GM18868 (cell line): ENCODE results near the gene PAM16.
"Not testable (repeated sequence)": the region's sequence is repeated elsewhere in the genome, so short reads cannot be mapped to it uniquely, and the experiment has no call there.

Experiments
- ATAC-seq: cut with Tn5 transposase; IDR thresholded peaks from one replicate; pipeline ENCODE4 v1.9.1; 2021; ENCODE audit warnings: mild to moderate bottlenecking, moderate library complexity; ENCODE audit not compliant: unreplicated experiment

PAM16 gene

DNA sequence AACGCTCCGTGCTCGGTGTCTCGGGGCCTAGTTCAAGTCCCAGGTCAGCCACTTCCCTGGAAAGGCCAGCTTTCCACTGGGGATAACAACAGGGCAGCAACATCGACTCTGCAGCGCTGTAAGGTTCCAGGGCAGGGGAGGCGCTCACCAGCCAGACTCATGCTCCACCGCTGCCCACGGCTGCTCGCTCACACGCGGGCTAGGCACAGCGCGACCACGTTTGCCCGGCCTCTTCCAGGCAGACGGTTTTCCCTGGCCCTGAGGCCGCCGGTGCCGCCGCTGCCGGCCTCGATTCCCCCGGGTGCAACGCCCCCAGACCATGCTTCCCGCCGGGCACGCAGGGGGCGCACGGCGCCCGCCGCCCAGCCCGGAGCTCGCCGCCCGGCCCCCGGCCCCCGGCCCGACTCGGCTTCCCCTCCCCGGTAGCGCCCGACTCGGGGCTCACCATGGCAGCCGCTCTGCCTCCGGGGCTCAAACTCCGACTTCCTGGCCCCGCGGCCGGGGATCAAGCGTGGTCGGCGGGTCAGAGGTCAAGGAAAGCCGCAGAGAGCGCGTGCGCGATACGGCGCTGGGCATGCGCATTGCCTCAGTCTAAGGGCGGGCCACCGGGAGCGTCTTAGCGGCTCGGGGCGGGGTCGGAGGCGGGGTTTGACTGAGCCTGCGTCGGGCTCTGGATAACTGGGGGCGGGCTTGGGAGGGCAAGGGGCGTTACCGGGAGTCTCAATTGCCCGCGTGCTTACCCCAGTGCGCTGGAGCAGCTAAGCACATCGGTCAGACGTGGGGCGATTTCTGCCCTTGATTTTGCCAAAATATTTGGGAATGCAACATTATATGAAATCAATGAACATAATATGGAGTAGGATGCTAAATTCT lies at the start of gene PAM16:
PAM16 (minus strand) TSS at position 535 of the 873 bp plus-strand sequence; CDS start at position 448, 87 bp downstream.
- peak; percentile 88 for ATAC-seq

DNA sequence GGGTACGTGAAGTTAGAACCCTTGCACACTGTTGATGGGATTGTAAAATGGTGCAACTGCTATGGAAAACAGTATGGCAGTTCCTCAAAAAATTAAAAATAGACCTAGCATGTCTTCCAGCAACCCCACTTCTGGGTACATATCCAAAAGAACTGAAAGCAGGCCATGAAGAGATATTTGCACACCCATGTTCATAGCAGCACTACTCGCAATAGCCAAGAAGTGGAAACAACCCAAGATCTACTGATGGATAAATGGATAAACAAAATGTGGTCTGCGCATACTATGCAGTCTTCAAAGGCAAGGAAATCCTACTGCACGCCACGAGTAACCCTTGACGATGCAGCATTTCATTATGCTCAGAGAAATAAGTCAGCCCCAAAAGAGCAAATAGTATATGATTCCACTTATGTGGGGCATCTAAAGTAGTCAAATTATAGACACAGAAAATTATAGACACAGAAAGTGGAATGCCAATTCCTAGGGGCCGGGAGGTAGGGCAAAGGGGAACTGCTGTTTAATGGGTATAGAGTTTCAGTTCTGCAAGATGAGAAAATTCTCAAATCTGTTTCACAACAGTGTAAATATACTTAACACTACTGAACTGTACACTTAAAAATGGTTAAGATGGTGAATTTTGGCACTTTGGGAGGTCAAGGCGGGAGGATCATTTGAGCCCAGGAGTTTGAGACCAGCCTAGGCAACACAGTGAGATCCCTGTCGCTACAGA lies 48.0 kb upstream of the PAM16 start:
- no peak for ATAC-seq

DNA sequence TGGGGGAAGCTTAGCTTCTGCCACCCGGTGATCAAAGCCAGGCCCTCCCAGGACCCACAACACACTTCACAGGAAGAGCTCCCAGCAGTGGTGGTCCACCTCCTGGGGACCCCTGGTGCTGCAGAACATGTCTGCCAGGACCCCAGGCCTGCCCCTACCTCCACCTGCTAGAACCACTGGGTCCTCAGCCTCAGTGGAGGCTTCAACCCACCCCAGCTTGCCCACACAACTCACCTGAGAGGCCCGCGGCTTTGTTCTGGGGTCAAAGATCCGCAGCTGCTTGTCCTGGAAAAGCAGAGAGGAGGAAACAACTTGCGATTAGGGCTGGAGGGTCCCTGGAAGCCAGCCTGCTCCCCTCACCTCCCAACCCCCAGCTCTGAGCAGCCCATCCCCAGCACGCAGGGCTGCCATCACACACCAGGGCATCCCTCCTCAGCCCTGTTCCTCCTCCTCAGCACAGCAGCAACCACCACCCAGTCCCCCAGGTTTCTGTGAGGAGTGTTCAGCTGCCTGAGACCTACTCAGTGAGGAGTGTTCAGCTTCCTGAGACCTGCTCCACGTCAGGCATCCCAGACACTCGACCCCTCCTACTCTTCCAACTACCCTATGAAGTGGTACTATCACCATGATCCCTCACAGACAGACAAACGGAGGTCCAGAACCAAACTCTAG lies 44.1 kb upstream of the PAM16 start:
- ATAC-seq = no peak

DNA sequence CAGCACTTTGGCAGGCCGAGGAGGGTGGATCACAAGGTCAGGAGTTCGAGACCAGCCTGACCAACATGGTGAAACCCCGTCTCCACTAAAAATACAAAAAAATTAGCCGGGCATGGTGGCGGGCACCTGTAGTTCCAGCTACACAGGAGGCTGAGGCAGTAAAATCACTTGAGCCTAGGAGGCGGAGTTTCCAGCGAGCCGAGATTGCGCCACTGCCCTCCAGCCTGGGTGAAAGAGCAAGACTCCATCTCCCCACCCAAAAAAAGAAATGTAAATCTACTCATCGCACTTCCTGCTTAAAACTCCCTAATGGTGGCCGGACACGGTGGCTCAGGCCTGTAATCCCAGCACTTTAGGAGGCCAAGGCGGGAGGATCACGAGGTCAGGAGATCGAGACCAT lies 42.7 kb upstream of the PAM16 start:
- ATAC-seq = not testable (repeated sequence)

DNA sequence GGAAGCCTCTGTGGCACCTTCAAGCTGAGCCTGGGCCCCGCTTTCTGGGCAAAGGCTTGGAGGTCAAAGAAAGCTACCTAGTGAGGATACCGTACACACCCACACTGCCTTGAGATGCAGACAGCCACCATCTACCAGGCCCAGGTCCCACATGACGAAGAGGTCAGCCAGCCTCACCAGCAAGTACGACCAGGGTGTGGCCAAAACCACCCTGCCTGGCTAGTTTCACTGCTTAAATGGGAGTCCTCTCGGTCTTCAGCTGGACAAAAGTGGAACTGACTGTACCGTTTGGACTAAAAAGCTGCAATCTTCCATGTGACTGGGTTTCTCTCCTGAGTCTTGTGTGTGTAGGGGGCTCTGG lies 42.1 kb upstream of the PAM16 start:
- no peak for ATAC-seq

DNA sequence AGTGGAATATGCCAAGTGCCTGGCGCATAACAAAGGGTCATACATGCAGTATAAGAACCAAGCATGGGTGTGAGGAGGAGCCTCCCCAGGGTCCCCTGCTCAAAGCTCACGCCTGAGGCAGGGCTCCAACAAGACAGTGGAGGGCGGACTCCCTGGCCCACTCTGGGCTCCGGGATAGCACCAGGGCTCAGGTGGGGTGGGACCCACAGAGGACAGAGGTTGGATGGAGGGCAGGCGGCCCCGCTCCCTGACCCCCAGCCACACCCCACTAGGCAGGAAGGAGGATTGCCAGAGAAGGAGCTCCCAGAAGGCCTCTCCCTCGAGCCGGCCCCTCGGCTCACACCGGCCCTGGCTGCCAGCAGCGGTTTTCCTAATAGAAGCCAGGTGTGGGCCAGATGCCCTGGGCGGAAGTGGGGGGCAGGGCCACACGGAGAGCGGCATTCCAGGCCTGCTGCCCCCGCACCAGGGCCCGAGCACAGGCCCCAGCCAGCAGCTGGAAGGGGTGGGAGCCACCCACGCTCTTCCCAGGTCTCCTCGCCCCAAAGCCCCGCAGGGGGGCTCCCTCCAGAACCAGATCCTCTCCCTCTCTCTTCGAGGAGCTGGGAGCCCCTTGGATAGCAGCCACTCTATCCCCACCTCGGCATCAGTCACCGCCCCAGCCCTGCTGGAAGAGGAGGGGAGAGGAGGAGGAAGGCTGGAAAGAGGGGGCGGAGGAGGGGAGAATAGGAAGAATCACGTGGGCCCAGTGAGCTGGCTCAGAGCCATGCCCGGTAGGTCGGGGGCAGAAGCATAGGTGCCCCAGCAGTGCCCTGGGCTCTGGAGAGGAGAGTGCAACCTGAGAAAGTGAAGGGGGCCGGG lies 41.5 kb upstream of the PAM16 start:
- no peak for ATAC-seq

DNA sequence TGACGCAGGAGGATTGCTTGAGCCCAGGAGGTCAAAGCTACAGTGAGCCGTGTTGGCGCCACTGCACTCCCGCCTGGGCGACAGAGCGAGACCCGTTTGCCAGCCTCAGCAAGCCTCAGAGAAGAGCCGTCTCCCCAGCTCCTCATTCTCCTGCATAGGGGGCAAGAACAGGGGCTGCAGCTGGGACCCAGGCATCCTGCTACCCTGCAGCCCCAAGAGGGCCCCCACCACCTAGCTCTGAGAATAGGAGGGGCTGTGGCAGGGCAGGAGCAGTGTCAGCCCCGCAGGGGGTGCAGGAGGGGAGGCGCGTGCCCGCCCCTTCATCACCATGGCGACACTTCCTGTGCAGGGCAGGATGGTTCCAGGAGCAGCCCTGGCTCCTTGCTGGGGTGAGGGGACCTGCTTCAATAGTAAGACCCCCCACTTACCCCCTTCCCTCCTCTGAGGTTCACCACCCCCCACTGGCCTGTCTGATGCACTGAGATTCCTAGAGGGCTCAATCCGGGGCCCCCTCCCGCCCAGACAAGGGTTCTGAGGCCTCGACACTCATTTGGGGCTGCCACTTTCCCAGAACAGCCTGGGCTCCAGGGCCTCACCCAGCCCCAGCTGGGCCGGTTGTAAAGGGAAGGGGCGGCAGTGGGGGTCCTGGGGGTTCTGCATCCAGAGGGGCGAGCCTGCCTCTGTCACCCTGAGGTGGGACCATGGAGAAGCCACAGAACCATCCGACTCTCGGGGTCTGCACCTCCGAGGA lies 40.7 kb upstream of the PAM16 start:
- ATAC-seq = no peak

DNA sequence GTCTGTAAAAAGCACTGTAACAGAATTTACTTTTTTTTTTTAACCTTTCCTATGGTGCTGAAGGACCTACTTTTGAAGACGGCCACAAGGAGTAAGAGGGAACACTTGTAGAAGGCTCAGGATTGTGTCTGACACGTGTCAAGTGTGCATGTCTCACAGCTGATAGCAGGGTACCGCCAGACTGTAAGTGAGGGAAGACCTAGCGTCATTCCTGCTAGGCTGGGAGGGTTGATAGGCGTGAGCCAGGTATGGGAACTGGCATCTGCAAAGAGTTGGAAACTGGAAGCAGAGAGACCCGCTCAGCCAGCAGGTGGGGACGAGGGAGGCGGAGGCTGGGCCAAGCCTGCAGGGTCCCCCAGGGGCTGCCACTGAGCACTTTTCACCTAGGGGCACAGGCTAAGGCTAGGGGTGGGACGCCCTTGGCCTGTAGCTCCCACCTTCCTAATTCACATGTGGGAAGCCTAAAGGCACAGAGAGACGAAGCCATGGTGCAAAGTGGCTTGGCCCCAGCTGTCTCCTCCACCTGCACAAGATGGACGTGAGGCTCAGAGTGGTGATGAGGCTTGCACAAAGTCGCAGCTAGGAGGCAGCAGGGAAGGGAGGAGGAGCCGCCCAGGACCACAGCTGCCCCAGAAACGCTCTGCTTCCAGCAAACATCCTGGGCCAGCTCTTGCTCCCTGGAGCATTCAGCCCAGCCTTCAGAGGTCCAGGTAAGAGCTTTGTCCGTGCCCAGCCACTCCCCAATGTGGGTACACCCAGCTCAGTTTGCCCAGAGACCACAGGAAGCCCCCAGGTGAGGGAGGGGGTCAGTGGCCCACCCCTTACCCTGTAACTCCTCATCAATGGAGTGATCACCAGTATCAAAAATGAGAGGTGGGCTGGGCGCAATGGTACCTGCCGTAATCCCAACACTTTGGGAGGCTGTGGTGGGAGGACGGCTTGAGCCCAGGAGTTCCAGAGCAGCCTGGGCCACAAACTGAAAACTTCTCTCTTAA lies 39.4 kb upstream of the PAM16 start:
- no peak for ATAC-seq

DNA sequence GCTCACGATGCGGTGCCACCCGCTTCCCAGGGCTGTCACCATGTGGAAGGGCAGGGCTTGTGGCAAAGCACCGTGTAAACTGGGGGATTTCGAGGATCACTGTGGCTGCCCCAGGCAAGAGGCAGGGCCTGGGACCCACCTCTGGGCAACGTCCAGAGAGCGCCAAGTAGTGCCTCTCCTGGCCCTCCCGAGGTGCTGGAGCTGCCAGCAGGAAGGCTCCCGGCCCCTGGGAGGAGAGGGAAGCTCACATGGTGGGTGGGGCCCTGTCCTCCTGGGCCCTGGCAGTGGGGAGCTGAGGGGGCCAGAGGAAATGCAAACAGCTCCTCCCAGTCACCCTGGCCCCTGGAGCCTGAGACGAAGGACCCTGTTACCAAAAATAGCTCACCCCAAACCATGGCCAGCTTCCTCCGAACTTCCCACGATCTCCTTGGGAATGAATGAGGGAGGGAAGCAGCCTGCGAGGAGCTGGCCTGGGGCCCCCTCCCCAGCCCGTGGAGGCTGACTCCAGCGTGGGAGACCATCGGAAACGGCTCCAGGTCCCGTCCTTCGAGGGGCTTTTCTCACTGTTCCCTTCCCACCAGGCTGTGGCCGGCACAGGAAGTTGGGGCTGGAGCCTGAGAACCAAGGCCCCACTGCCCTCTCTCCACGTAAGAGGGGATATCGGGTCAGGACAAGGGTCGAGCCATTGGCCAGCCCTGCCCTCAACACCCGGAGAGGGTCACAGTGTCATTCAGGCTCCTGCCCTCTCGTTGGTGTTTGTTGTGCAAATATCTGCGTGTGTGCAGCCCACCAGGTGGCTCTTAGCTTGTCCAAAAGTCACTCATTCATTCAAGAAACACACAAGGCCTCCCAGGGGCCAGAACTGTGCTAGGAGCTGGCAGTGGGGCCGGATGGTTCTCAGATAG lies 38.2 kb upstream of the PAM16 start:
- no peak for ATAC-seq

DNA sequence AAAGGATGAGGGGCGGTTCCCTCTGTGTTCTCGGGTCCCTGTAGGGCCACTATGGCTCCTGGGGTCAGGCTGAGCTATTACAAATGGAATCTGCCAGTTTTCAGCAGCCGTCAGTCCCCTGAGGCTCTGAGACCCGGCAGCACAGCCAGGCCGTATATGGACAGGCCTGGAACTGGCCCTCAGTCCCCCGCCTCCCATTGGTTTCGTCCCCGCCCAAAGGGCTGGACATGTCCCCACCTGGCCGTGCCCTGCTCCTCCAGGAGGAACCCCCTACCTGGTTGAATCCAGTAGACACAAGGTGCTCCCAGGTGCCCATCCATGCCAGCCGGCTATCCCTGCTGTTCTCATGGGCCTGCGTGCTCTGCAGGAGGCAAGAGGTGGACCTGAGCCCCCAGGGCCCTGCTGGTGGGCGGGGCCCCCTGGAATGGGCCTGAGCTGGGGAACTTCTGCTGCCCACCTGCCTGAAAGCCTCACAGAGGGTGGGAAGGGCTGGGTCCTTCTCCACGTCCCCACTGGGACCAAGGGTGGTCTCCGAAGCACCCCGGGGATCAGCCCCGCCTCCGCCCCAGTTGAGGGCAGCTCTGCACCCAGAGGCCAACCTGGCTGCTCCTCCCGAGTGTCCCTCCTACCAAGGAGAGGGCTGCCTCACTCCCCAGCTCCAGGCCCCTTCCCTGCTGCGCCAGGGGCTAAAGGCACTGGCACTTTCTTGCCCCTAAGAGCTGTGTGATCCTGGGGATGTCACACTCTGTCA lies 37.3 kb upstream of the PAM16 start:
- ATAC-seq = no peak

DNA sequence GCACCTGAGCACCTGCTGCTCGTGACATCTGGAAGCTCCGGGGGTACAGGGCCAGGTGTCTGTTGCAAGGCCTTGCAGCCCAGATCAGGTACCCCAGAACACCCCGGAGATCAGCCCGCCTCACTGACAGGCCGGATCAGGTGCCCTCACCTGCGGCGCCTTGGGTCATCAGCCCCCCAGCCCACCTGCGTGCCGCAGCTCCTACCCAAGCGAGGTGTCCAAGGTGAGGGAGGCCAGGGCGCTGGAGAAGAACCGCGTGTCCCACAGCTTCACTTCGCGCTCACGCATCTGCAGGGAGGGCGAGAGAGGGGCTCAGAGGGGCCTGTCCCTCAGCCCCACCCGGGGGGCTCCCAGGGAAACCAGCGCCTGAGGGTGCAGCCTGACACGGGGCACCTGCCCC lies 36.7 kb upstream of the PAM16 start:
- ATAC-seq = no peak

DNA sequence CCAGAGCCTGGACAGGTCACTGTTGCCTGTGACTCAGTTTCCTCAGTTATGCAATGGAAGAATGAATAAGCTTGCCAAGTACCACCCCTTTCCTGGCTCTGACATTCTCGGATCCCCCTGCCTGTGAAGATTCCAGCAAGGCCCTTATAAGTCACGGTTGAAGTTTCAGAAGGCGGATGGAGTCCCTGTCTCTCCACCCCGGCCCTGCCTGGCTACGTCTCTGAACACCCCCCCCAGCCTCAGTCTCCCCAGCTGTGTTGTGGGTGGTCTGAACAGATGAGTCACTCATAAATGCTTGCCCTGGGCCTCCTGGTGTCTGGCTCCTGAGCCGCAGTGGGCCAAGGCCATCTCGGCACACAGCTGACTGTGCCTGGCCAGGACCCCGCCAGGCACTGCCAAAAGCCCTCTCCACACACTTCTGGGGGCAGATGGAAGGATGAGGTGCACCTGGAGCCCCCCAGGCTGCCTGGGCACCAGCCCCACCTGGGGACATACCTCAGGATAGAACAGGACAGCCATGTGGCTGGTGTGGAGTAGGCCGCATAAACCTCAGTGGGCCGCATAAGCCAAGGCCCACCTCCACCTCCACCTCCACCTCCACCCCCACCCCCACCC lies 35.9 kb upstream of the PAM16 start:
- ATAC-seq = no peak

DNA sequence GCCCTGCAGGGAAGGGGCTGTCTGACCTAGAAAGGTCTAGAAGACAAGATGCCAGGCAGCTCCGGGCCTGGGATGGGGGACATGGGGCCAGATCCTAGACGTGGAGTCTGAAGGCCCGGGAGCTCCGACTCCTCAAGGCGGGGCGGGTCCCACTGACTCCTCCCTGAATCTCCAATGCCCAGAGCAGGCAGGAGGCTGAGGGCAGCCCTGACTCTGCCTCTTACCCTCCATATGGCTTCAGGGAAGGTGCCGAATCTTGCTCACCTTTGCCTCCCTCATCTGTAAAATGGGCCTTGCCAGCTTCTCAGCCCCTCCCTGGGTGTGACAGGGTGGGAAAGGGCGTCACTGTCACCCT lies 35.3 kb upstream of the PAM16 start:
- ATAC-seq = no peak

DNA sequence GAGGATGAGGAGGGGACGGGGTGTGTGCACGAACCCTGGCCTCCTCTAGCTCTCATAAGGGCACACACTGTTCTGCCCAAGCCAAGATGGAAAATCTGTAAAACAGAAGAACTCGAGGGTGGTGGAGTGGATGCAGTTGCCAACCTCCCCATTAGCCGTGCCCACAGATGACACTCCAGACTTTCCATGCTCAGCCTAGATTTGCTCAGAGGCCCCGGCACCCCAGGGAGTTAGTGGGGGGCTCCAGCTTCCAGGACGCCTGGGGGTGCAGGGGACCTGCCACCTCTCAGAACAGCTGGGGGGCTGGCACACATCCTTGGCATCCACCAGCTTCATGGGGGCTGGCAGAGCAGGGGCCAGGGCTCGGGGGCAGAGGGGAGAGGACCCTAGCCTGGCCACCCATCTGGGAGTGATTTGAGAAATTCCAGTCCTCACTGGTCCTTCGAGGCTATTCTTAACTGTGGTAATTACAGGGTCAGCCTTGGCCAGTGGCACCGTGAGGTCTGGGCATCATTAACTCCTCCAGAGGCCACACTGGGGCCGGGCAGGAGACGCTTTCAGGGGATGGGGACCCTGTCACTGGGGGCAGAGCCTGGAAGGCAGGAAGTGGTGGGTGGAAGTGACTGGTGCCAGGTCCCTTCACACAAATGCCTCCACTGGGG lies 34.8 kb upstream of the PAM16 start:
- no peak for ATAC-seq

DNA sequence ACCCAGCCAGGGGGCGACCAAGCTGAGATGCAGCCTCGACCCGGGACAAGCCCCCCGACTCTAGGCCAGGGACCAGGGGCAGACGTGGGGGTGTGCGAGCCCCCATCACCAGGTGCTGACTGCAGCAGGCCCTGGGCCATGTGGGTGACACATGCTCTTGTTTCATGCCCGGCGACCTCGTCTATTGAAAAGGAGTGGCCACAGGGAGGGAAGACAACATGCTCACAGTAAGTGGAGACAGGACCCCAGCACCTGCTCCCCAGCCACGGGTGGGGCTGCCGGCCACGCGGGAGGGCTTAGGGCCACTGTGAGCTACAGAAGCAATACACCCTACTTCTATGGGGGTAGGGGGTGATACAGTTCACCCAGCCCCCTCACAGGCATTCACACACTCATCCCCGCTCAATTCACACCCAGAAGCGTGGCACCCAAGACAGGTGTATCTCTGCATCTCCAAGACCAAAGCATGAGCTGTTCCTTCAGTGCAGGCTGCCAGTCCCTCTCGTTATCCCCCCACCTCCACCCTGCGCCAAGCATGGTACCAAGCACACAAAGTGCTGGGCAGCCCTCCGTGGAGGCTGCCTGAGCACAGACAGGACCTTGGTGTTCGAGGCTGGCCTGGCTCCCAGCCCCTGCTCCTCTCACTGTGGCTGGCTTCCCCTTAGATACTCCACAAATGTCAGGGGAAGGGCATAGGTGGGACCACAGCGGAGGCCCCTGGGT lies 34.1 kb upstream of the PAM16 start:
- ATAC-seq = no peak

DNA sequence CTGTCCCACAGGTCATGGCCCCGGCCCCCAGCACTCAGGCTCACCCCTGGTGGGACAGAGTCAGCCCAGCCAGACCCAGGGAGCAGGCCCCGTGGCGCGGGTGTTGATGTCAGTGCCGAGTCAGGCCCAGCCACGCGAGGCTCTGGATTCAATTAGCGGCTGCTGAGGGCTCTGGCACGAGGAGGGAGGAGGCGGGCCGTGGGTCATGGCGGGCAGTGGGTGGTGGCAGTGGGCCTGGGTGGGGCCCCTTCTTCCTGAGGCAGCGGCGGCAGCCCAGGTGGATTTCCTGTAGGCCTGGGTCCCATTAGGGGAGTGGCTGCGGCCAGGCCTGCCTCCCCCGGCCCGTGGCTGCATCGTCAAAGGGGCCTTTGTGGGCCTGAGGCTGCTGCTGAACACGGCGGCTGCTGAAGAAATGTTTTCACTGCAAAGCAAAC lies 33.4 kb upstream of the PAM16 start:
- ATAC-seq = no peak
